Stimulated activated CD4-positive, alpha-beta T cell treated with anti-CD3 and anti-CD28 coated beads, Interleukin-1b, Interleukin-23, amount 100 ng/mL, for 24 hours (primary cell): ENCODE data around the gene LRBA.
"Not testable (repeated sequence)": the region's sequence is repeated elsewhere in the genome, so short reads cannot be mapped to it uniquely, and the experiment has no call there.

Experiments used
- DNase-seq, 4 experiments: peaks; one replicate each; pipeline ENCODE4 v3.0.0-alpha.2; 2020; ENCODE audit warnings: low read depth in 4 of 4, low spot score in 1 of 4

LRBA gene

DNA sequence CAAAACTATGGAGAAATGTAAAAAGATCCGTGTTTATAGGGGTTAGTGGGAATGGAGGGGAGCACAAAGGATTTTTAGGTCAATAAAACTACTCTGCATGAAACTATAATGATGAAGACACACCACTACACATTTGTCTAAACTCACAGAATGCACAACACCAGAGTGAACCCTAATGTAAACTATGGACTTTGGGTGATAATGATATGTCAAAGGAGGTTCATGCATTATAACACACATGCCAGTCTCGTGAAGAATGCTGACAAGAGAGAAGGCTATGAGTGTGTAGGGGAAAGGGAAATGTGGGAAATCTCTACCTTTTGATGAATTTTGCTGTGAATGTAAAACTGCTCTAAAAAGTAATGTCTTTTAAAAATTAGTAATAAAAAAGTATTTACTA lies 249.9 kb downstream of the LRBA start:
- no peak for DNase-seq

DNA sequence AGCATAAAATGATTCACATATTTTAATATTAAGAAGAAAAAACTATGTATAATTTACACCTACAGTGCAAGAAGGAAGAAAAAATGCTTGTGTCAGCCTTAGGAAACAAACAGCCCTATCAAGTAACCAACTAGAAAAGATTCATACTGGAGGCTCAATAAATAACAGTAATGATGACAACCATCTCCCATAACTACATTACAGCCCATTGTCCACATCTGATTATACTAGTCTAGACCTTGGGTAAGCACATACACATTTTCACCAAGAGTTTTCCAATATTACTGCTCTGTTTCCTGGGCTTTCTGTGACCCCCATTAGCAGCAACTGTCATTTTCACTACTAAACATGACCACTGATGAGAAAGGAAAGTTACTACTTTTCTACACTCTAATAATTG lies 263.4 kb downstream of the LRBA start:
- no peak for DNase-seq

DNA sequence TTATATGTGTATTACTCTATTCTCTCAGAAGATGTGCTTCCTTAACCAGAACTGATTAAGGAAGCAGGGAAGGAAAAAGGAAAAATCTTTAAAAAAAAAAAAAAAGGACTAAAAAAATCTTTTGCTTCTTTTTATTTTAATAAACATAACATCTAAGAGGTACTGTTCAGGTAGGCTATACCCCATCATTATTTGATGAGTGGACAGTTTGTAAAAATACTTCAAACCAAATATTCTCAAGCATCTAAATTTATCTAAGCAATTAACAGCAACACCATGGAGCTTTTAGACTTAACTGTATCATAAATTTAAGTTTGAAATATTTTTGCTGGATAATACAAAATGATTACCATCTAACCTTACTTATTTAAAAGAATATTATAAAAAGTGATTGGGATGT lies 264.3 kb downstream of the LRBA start:
- DNase-seq: no peak

DNA sequence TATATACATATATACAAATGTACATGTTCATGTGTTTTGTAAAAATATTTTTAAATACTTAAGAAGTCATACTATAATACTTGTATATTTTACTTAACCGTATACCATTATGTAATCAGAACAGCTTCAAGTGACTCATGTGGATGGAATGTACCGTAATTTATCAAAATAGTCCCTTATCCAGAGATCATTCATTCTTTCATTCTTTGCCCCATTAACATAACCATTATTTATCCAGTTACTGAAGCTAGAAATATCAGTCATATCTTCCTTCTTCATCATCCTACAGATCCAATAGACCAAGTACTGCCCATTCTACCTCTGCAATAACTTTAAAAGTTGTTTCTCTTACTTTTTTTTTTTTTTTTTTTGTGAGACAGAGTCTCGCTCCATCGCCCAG lies 268.9 kb downstream of the LRBA start:
- no peak for DNase-seq

DNA sequence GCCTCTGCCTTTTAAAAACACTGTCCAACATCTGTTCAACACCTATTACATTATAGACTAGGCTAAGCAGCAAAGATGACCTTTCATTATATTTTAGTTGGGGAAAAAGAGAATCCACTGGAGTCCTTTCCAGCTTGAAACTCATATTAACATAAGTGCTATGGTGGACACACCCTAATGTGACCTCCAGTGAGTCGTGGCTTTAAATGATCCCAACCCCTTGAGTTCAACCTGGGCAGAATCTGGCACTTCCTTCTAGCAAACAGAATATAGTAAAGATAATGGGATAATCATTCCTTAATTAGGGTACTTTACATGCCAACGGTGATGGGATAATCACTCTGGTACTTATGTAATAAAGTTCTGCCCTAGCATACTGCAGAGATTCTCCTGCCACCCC lies 270.5 kb downstream of the LRBA start:
- no peak for DNase-seq

DNA sequence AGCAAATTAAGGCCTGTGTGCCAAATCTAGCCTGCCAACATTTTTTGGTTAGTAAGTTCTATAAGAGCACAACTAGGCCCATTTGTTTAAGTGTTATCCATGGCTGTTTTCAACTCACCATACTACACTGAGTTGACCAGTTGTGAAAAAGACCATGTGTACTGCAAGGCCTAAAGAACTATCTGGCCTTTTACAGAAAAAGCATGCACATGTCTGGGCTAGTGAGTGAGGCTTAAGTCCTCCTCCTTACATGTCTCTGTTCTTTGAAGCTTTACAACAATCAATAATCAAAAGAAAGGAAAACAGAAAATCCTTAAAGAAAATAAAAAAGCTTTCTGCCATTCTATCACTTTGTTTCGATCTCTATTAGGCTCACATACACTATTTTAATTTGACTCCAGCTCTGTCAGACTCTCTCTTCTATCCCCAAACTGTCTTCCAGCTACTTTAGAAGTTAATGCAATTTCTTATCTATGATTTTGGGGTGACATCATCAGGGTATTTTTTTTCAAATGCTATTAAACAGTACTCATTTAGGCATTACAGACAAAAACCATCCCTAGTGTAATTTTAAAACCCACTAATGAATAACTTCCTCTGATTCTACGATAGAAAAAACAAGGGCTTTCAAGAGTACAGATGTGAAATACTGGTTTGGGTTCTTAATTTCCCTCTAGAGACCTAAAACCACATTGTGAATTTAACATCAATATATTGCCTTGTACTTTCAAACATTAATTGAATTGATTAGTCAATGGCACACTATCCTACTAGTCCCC lies 271.3 kb downstream of the LRBA start:
- DNase-seq: no peak

DNA sequence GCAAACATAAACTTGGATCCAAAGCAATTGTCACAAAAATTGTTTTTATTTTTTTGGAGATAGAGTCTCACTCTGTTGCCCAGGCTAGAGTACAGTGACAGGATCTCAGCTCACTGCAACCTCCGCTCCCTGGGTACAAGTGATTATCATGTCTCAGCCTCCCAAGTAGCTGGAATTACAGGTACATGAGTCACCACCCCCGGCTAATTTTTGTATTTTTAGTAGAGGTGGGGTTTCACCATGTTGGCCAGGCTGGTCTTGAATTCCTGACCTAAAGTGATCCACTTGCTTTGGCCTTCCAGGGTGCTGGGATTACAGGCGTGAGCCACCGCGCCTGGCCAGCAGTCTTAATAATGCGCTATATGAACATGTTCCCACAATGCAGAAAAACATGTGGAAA lies 272.2 kb downstream of the LRBA start:
- DNase-seq: not testable (repeated sequence)

DNA sequence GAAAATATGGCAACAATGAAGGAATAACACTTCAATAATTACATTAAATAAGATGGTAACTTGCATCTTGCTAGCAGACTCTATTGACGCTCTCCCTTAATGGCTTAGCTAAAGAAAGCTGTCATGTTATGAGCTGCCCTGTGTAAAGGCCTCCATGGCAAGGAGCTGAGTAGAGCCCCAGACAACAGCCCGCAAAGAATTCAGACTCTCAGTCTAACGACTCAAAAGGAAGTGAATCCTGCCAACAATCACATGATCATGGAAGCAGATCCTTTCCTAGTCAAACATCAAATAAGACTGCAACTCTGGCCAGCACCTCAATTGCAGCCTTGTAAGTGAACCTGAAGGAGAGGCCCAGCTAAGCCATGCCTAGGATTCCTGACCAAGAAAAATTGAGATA lies 275.5 kb downstream of the LRBA start:
- DNase-seq: no peak

DNA sequence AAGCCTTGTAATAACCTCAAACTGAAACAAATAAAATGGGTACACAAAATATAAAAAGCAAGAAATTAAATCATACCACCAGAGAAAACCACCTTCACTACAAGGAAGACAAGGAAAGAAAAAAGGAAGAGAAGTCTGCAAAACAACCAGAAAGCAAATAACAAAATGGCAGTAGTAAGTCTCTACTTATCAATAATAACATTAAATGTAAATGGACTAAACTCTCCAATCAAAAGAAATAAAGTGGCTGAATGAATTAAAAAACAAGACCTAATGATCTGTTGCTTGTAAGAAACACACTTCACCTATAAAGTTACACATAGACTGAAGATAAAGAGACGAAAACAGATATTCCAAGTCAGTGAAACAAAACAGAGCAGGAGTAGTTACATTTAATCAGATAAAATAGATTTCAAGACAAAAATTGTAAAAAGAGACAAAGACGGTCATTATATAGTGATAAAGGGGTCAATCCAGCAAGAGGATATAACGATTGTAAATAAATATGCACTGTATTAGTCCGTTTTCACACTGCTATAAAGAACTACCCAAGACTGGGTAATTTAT lies 289.0 kb downstream of the LRBA start:
- no peak for DNase-seq

DNA sequence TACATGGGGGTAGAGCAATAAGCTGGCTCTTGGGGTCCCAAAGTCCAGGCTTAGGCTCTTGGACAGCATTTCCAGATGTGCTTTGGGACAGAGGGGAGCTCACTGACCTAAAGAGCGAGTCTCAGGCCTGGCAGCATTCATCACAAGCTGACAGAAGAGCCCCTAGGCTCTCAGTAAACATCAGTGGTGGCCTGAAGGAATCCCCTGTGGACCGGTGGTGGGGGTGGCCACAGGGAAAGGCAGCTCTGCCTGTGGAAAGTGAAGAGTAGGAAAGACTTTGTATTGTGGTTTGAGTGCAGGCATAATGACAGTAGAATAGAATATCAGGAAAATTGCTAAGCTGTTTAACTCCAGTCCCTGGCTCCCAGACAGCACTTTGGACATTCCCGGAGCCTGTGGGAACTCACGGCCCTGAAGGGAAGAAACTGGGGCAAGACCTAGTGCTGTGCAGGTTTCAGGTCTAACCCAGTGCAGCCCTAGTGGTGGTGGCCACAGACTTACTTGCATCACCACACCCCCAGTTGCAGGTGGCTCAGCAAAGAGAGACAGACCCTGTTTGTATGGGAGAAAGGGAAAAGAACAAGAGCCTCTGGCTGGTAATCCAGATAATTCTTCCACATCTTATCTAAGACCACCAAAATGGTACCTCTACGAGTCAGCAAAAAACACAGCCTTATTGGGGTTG lies 291.2 kb downstream of the LRBA start:
- DNase-seq: no peak

DNA sequence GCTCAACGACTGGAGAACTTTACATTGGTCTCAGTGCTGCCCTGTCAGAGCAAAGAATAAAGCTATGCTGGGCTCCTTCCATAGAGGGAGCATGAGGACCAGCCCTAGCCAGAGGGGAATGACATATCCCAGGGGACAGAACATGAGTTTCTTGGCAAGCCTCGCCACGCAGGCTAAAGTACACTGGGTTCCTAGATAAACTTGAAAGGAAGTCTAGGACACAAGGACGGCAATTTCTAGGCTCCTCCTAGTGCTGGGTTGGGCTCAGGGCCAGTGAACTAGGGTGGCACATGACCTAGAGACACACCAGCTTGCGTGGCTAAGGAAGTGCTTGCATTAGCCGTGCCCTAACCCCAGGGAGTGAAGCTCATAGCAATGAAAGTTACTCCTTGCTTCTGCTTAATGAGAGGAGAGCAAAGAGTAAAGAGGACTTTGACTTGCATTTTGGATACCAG lies 292.1 kb downstream of the LRBA start:
- DNase-seq: no peak

DNA sequence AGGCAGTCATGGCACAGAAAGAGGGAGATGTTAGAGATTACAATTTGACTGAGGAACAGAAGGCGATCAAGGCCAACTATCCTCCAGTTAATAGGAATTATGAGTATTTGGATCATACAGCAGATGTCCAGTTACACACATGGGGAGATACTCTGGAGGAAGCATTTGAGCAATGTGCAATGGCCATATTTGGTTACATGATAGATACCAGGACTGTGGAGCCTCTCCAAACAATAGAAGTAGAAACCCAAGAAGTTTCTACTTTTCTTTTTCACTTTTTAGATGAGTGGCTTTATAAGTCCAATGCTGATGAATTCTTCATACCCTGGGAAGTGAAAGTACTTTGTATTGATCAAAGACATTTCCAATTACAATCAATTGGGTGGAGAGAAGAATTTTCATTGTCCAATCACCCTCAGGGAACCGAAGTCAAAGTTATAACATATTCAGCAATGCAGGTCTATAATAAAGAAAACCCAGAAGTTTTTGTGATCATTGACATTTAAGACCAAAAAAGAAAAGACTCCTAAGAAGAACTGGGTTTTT lies 294.0 kb downstream of the LRBA start:
- no peak for DNase-seq

DNA sequence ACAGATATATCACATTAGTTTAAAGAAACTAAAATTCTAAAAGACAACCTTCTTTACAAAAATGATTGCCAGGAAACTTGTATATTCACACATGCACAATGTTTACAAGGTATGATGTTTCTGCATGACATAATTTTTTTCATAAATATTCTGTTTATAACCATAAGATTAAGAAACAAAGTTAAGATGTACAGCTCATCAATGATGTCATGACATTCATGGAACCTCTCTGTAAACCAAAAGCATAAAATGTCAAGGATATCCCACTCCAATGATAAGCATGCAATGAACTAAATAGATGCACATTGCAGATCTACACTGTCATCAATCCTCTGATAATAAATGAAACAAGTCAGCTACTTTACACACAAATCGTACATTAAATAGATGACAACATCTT lies 297.1 kb downstream of the LRBA start:
- DNase-seq: no peak

DNA sequence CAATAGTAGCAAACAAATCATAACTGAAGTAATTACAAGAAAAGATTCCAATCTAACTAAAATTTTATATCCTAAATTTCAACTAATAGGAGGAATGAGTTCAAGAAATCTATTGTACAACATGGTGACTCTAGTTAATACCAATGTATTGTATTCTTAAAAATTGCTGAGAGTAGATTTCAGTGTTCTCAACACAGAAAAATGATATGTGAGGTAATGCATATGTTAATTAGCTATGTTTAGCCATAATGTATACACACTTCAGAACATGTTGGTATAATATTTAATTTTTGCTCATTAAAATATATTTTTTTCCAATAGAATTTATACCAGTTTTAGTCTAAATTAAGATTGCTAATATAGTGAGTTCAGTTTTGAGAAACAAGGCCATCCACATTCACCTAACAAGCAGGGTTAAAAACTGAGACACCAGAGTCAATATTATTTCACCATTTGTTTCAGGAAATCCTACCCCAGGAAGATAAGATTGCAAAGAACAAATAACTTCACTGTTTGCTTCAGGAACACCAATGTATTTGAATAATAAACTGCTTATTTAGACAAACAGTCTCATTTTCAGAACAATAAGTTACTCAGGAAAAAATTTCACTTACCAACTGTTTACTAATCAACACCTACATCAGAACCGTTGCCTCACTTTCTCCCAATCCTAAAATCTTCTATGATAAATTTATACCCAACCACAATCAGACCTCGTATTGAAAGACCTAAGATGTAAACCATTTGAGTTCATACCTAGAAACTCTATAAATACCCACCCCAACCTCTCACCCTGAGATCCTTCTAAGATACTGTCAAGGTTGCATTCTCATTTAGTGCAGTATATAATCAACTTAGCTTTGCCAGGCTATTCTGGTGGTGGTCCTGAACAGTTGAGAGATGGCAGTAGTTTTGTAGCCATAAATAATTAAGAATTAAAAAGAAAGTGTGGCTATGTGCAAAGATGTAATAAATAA lies 300.3 kb downstream of the LRBA start:
- no peak for DNase-seq

DNA sequence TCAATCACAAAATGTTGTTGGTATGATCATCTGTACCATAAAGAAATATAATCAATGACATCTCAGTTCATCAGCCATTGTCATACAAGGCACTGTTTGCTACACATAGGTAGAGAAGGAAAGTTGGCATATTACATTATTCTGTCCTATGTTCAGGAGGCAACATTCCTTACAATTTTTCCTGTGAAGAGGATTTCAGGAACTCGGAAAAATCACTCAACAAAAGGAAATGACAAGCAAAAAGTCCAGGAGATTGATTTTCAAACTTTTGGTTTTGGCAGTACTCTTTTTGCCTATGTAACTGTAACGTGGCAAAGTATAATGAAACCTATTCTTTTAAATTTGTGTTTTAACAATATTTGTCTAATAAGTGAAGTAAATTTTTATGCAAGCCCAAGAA lies 301.8 kb downstream of the LRBA start:
- no peak for DNase-seq

DNA sequence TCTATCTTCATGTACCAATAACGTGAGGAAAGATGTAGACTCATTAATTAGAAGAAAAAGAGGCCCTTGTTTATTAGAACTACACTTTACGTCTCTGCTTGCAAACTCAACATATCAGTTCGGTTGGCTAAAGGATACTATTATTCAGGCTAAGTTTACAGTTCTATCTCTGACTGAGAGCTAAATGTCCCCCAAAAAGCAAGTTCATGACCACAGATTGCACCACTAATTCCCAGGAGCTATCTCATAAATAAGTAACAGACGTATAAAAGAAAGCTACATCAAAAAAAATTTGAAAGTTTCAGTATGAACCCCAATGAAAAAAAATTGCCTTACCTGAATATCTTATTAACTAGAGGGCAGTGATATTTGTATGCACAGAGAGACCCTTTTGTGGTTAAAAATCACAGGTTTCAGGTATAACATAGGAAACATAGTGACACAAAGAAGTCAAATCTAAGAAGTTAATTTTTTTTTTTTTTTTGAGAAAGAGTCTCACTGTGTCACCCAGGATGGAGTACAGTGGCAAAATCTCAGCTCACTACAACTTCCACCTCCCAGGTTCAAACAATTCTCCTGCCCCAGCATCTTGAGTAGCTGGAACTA lies 304.2 kb downstream of the LRBA start:
- DNase-seq: no peak

DNA sequence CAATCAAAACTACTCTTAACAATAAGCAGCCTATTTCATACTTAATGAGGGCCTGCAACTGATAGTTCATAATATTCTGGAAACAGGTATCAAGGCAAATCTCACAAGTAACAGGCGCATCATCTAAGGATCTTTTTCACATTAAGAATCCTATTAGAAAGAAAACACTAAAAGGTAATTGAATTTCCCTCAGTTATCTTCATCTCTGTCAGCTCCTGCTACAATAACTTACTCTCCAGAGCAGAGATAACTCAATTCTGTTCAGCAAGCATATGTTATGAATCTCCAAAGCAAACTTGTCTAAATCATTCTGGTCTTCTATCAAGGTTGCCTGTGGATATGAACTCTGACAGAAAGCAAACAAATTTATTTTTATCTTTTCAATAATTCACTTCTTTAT lies 307.1 kb downstream of the LRBA start:
- DNase-seq: no peak

DNA sequence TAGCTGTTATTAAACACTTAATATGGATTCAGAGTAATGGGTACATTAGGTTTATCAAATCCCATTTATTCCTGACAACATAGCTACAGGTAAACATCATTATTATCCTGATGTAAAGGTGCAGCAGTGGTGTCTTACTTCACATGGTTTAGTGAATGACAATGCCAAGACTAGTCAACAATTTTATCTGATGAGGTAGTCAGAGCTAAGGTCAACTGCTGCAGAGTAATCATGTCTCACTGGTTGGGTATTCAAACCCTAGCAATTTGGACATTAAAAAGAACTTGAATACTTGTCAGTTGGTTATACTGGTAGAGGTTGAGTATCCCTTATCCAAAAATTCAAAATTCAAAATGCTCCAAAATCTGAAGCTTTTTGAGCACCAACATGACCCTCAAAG lies 315.5 kb downstream of the LRBA start:
- DNase-seq: no peak

DNA sequence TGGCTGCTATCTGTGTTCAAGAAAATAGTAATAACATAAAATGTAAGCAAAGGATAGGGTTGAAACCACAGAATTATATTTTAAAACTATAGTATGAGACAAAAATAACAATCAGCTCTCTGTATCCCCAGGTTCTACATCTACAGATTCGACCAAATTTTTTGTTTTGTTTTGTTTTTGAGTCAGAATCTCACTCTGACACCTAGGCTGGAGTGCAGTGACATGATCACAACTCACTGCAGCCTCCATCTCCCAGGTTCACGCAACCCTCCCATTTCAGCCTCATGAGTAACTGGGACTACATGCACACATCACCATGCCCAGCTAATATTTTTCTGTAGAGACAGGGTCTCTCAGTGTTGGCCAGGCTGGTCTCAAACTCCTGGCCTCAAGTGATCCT lies 319.9 kb downstream of the LRBA start:
- no peak for DNase-seq

DNA sequence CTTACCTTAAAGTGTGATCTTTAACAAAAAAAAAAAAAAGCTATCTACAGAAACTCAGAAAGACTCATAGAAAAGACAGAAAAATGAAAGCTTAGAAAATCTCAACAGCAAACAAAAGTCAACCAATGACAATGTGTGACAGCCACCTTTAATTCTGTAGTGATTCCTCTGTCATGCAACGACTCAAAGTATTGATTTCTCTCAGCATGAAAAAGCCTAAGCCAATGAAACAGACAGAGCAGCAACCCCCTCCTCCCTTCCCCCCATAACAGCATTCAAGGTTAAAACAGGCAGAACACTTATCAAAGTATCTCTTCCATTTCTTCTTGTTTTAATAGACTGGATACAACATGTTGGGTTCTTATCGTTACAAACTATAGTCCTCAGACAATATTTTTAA lies 320.6 kb downstream of the LRBA start:
- DNase-seq: no peak
